Fibroblast of gingiva (primary cell): ENCODE measurements around the gene GALK1.
"Not testable (repeated sequence)": the region's sequence is repeated elsewhere in the genome, so short reads cannot be mapped to it uniquely, and the experiment has no call there.

Source experiments
- DNase-seq: peaks from one replicate; pipeline ENCODE4 v3.0.0-alpha.2; 2011; ENCODE audit warnings: low read depth

The GALK1 gene

GRCh38 chr17:75764711-75765421, at the start of gene GALK1:
GALK1 (minus strand) TSS chr17:75765192; CDS start chr17:75765136, 56 bp downstream.
- peak; percentile 63 for DNase-seq

DNA sequence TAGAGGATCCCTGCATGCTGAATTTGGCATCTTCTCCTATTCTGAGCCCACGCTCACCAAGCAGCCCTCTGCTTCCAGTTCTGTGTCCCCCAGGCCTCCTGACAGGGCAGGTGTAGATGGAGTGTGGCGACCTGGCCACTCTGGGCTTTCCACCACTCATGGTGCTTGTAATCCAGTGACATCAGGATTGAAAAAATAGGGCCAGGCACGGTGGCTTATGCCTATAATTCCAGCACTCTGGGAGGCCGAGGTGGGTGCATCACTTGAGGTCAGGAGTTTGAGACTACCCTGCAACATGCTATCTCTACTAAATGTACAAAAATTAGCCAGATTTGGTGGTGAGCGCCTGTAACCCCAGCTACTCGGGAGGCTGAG, 49.0 kb upstream of the GALK1 start:
- DNase-seq, result no peak

DNA sequence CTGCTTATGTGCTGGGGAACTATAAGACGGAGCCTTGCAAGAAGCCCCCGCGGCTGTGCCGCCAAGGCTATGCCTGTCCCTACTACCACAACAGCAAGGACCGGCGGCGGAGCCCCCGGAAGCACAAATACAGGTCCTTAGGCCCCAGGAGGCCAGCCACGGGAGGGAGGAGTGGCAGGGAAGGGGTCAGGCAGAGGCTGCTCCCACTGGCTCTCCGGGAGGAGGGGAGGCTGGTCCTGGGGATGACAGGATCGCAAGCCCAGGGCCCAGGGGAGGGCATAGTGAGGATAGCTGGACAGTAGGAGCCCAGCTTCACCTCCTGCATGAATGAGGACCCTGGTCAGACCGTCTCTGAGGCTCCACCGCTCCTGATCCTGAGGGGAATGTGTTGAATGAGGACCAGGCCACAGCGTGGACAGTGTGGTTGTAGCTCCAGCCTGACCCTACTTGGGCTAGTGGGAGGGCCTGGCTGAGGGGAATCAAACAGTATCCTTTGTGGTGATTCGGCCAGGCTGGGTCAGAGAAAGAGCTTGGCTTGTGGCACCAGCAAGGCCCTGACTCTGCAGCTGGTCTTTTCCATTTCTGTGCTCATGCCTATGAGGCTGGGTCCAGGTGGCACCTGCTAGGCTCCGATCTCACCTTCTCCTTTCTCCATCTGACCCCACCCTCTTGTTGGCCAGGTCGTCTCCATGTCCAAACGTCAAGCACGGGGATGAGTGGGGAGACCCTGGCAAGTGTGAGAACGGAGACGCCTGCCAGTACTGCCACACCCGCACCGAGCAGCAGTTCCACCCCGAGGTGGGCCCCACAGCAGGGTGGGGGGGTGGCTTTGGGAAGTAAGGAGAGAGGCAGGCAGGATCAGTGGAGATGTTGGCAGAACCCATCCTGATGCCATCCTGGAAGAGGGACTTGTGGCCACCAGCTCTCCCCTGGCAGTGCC, 48.4 kb upstream of the GALK1 start:
- no peak for DNase-seq

DNA sequence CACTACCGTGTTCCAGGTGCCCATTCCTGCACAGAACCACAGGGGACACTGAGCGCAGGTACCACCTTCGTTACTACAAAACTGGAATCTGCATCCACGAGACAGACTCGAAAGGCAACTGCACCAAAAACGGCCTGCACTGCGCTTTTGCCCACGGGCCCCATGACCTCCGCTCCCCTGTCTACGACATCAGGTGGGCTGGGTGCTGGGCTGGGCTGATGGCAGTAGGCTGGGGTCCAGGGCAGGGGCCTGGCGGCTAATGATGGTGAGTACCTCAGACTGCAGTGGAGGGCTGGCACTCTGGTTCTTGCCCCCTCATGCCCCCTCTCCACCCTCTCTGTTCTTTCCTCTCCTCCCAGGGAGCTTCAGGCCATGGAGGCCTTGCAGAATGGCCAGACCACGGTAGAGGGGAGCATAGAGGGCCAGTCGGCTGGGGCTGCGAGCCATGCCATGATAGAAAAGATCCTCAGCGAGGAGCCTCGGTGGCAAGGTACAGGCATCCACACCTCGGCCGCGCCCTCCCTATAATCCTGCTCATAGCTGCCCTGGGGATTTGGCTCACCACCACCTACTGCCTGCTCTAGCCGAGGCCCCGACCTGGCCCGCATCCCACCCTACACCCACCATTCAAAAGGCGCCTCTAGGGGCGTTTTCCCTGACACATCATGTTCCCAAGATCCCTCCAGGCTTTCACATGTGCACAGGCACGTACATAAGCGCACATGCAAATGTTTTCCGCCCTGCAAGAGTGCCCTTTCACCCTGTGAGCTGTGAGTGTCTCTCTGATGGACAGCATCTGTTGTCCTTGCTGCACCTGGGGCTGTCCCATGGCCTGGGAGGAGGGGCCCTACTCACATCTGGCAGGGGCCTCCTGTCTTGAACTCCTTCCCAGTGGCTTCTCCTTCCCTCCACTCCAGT, 47.4 kb upstream of the GALK1 start:
- DNase-seq, result no peak

DNA sequence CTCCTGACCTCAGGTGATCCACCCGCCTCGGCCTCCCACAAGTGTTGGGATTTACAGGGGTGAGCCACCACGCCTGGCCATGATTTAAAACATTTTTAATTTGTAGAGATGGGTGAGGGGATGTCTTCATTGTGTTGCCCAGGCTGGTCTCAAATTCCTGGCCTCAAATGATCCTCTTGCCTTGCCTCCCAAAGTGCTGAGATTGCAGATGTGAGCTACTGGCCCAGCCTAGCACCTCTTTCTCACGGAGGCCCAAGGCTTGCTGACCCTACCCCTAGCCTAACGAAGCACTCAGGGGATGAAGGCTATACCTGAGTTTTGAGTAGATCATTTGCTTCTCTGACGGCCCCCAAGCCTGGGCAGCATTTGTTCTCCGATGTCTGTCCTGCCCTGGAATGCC, 46.2 kb upstream of the GALK1 start:
- DNase-seq, result no peak

GRCh38 chr17:75810756-75811155, 45.8 kb upstream of the GALK1 start:
- DNase-seq, result not testable (repeated sequence)

- no peak for DNase-seq
These were observed 45.2 kb upstream of the GALK1 start for GRCh38 chr17:75810216-75810615.

DNA sequence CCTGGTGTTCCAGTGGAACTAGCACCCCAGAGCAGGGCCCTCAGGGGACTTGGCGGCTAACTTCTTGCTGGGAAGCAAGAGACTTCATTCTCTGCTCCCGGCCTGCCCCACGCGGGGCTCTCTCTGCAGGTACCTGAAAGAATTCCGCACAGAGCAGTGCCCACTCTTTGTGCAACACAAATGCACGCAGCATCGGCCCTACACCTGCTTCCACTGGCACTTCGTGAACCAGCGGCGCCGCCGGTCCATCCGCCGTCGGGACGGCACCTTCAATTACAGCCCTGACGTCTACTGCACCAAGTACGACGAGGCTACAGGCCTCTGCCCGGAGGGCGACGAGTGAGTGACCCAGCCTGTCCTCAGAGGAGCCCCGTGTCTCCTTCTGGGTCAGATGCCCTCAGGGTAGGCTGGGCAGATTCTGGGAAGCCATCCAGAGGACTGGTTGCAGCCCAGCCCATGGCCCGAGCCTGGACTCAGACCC, 44.7 kb upstream of the GALK1 start:
- DNase-seq, result no peak

GRCh38 chr17:75808905-75809621, 44.1 kb upstream of the GALK1 start:
- peak; percentile 66 for DNase-seq

GRCh38 chr17:75808549-75808904, 43.5 kb upstream of the GALK1 start:
- DNase-seq, result no peak

- no peak for DNase-seq
These were observed 42.9 kb upstream of the GALK1 start for GRCh38 chr17:75807861-75808260.

GRCh38 chr17:75806822-75807500, 42.0 kb upstream of the GALK1 start:
- no peak for DNase-seq

DNA sequence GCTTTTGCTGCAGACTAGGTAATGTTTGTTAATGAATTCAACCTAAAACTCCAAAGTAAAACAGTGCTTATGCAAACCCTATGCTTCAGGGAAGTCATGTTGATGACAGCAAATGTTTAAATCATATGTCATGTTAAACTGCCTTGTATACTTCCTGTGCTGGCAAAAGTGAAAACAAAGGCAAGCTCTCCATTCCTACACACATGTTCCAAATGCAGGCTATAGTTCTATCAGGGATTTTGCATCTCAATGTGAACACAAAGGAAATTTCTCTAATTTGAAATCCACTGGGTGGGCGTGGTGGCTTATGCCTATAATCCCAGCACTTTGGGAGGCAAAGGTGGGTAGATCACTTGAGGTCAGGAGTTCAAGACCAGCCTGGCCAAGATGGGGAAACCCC, 38.9 kb upstream of the GALK1 start:
- DNase-seq, result no peak

DNA sequence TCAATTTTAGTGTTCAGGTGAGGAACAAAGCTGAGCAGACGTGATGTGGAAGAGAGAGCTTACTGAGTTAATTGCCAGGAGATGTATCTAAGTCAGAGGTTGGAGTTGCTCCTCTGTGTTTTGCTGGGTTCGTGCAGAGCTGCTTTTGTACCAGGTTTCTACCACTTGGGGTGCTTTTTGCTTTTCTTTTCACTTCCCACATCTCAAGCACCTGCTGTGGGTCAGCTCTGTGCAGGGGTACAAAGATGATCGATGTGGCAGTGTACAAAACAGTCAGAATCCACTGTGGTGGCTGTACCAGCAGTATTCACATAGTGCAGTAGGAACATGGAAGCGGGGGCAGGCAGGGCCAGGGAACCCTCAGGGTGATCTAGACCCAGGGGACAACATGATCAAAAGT, 34.4 kb upstream of the GALK1 start:
- no peak for DNase-seq

DNA sequence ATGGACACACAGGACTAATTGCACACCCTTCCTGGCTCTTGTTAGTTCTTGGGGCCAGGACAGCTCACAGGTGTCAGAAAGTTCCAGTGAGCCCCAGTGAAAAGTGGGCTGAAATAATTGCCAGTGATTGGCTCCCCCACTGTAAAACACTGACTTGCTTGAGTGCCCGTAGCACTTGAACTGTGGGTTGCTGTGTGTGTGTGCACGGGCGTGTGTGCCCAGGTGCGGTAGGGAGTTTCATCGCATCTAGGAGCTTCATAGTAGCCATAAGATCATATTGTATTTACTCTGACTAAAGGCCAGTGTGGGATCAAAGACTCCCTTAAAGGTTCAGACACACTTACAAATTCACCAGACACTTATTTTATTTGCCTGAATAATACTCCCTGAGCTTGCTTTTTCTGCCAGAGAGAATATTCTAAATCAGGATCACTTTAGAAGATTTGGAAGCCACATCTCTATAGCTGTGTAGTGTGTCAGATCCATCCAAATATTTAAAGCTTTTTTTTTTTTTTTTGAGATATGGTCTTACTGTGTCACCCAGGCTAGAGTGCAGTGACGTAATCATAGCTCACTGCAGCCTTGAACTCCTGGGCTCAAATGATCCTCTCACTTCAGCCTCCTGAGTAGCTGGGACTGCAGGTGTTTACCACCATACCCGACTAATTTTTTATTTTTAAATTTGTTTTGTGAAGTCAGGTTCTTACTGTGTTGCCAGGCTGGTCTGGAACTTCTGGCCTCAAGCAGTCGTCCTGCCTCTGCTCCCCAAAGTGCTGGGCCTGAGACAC, 31.0 kb upstream of the GALK1 start:
- DNase-seq, result no peak

DNA sequence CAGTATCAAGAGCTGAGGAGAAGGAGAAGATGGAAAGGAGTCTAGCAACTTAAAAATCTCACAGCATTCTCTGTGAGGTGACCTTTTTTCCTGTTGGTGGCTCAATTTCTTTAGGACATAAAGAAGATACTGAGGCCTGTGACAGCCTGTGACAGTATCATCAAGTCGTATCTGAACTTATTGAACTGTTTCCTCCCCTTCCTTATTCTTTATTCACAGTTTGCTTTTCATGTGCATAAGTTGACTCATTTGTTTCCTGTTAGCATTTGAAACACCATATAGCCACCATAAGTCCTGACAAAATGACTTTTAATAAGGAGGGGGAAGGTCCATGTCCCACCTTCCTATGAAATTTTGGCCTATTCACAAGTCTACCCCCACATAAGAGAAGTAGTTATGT, 28.5 kb upstream of the GALK1 start:
- DNase-seq, result no peak

- DNase-seq, result peak; percentile 40
These were observed 26.3 kb upstream of the GALK1 start for GRCh38 chr17:75791254-75791653.

DNA sequence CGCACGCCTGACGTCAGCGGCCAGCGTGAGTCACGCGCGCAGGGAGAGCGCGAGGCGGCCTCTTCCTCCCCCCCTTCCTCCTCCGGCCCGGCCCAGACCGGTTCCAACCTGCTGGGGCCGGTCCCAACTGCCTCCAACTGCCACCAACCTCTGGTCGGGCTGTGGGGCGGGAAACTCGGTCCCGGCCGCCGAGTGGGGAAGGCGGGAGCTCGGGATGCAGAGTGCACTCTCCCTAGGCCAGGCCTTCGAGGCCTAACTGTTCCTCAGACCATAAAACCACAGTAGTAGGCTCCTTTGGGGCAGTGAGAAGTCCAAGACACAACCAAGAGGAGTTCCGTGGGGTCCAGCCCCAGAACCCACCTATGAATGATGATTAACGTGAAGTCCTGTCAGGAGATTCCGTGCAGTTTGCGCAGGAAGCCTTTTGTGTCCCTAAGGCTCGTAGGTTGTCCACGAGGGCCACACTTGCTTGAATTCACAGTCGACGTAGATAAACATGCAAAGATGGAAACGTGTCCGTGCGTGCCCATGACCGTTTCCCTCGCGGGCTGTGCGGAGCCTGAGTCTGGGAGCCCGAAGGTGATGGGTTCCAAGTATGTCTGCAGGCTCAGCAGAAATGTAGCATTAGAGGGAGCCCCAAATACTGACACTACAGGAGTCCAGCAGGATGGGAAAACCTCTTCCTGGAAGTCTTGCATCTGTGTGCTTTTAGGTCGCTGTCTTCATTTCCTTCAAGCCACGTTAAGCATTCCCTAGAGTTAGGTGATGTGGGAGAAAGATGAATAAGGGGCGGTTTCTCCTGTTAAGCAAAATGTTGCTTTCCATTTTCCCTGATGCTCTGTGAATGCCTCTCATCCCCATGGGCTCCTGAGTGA, 20.3 kb upstream of the GALK1 start:
- DNase-seq, result peak; percentile 94

DNA sequence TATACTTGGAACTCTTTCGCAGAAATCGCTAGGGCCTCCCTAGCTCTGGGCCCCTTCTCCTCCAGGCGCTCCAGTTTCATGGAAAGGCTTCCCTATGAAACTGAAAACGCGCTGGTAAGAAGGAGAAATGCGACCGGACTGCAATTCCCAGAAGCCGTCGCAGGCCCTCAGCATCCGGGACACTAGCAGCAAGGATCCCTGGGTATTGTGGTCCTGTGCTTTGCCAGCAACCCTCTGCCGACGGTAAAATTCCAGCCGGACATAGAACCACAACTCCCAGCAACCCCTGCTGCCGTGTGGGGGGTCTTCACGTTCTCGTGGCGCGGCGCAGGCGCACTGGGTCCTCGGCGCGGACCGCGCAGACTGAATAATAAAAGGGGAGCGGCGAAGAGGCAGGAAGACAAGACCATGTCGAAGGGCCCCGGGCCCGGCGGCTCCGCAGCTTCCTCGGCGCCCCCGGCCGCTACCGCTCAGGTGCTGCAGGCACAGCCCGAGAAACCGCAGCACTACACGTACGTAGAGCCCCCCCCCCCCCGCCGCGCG, 19.6 kb upstream of the GALK1 start, which contains the start of gene UNK:
TSS of gene UNK (plus strand) at position 334 of the 543 bp plus-strand sequence. CDS start at position 409, 75 bp downstream.
- peak; percentile 100 for DNase-seq
